Measurements from ENCODE around the gene SMOC2. TPM values are rescaled to one million over a fixed set of nuclear protein-coding genes. Genes with fewer than 3 reads are reported as not detected.

Gene SMOC2
- total RNA-seq, 1 donor = 0.36 TPM

- H3K79me2 ChIP-seq (ENCODE audit: insufficient read depth, low read length) = no peaks in the 10 kb centered on the region
- H3K4me1 ChIP-seq (ENCODE audit: insufficient read depth, low read length) = no peaks in the 10 kb centered on the region
- H3K4me2 ChIP-seq (ENCODE audit: insufficient read depth, low read length) = no peak overlapping the region
- H3K4me3 ChIP-seq (ENCODE audit: insufficient read depth, low read length) = no peak overlapping the region
- DNase-seq (ENCODE audit: insufficient read length, low spot score, missing footprints) = no peak
- H4K20me1 ChIP-seq (ENCODE audit: insufficient read depth, low read length) = no peaks in the 10 kb centered on the region
- H3K9me3 ChIP-seq (ENCODE audit: low read depth, low read length) = no peaks in the 10 kb centered on the region
- H3K36me3 ChIP-seq (ENCODE audit: insufficient read depth, low read length) = no peaks in the 10 kb centered on the region
- H2AFZ ChIP-seq (ENCODE audit: low read length) = no peak overlapping the region
- no peaks in the 10 kb centered on the region for H3K27me3 ChIP-seq (ENCODE audit: insufficient read depth, low read length)
- TF ChIP-seq CTCF (IDR thresholded peaks at IDR 0.05; ENCODE audit: extremely low read depth, low read depth, low read length) = no peak
- H3K27ac ChIP-seq (ENCODE audit: low read depth, low read length) = no peak overlapping the region
Measured at GRCh38 chr6:168708984-168709383, 268.0 kb downstream of the SMOC2 start.

- H3K9me3 ChIP-seq (ENCODE audit: low read depth, low read length) = no peaks in the 10 kb centered on the region
- TF ChIP-seq CTCF (IDR thresholded peaks at IDR 0.05; ENCODE audit: extremely low read depth, low read depth, low read length) = no peak
Measured at GRCh38 chr6:168709390-168709789, 268.4 kb downstream of the SMOC2 start.

GRCh38 chr6:168709991-168710390 lies 269.0 kb downstream of the SMOC2 start:
- no peaks in the 10 kb centered on the region for H3K4me1 ChIP-seq (ENCODE audit: insufficient read depth, low read length)
- no peak for DNase-seq (ENCODE audit: insufficient read length, low spot score, missing footprints)
- H2AFZ ChIP-seq (ENCODE audit: low read length) = no peak overlapping the region
- H3K4me2 ChIP-seq (ENCODE audit: insufficient read depth, low read length) = no peak overlapping the region
- H3K9me3 ChIP-seq (ENCODE audit: low read depth, low read length) = no peaks in the 10 kb centered on the region
- no peak overlapping the region for H3K4me3 ChIP-seq (ENCODE audit: insufficient read depth, low read length)
- H3K27ac ChIP-seq (ENCODE audit: low read depth, low read length) = no peak overlapping the region
- H3K79me2 ChIP-seq (ENCODE audit: insufficient read depth, low read length) = no peaks in the 10 kb centered on the region
- H4K20me1 ChIP-seq (ENCODE audit: insufficient read depth, low read length) = no peaks in the 10 kb centered on the region
- H3K27me3 ChIP-seq (ENCODE audit: insufficient read depth, low read length) = no peaks in the 10 kb centered on the region
- no peak for TF ChIP-seq CTCF (IDR thresholded peaks at IDR 0.05; ENCODE audit: extremely low read depth, low read depth, low read length)
- H3K36me3 ChIP-seq (ENCODE audit: insufficient read depth, low read length) = no peaks in the 10 kb centered on the region

More at GRCh38 chr6:168709390-168709789, 268.4 kb downstream of the SMOC2 start:
- Histone ChIP-seq H2AFZ (ENCODE audit: low read length) (no peak overlapping the region), H3K4me3 (ENCODE audit: insufficient read depth, low read length) (no peak overlapping the region), H3K4me1 (ENCODE audit: insufficient read depth, low read length) (no peaks in the 10 kb centered on the region), H3K27ac (ENCODE audit: low read depth, low read length) (no peak overlapping the region), H4K20me1 (ENCODE audit: insufficient read depth, low read length) (no peaks in the 10 kb centered on the region), H3K79me2 (ENCODE audit: insufficient read depth, low read length) (no peaks in the 10 kb centered on the region), H3K27me3 (ENCODE audit: insufficient read depth, low read length) (no peaks in the 10 kb centered on the region), H3K4me2 (ENCODE audit: insufficient read depth, low read length) (no peak overlapping the region), H3K36me3 (ENCODE audit: insufficient read depth, low read length) (no peaks in the 10 kb centered on the region)
- no peak for DNase-seq (ENCODE audit: insufficient read length, low spot score, missing footprints)

GRCh38 chr6:168711049-168711640 lies 270.2 kb downstream of the SMOC2 start:
- Histone ChIP-seq H3K27ac (ENCODE audit: low read depth, low read length) (no peak overlapping the region), H3K4me3 (ENCODE audit: insufficient read depth, low read length) (no peak overlapping the region), H3K4me2 (ENCODE audit: insufficient read depth, low read length) (no peak overlapping the region), H3K36me3 (ENCODE audit: insufficient read depth, low read length) (no peaks in the 10 kb centered on the region), H3K27me3 (ENCODE audit: insufficient read depth, low read length) (no peaks in the 10 kb centered on the region), H4K20me1 (ENCODE audit: insufficient read depth, low read length) (no peaks in the 10 kb centered on the region), H3K4me1 (ENCODE audit: insufficient read depth, low read length) (no peaks in the 10 kb centered on the region), H2AFZ (ENCODE audit: low read length) (no peak overlapping the region), H3K79me2 (ENCODE audit: insufficient read depth, low read length) (no peaks in the 10 kb centered on the region), H3K9me3 (ENCODE audit: low read depth, low read length) (no peaks in the 10 kb centered on the region)
- DNase-seq (ENCODE audit: insufficient read length, low spot score, missing footprints) = no peak
- TF ChIP-seq CTCF (IDR thresholded peaks at IDR 0.05; ENCODE audit: extremely low read depth, low read depth, low read length) = peak; percentile 28
